ENCODE data around the gene MRPL39.

Gene MRPL39

DNA sequence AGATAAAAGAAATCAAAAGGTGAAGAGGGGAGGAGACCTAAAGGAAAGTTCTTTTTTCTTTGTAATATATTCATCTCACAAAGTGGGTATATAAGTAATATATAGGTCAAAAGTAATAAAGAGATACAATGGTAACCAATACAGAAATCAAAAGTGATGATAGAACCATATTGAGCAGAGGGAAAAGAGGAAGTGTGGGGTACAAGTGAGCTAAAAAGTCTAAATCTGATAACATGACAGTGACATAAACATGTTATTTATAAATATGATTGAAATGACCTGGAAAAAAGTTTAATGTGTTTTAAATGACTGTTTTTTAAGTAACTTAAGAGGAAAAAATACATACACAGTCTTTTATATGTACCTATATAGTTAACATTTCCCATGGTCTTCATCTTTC, 70.5 kb downstream of the MRPL39 start:
- no peak for DNase-seq (ENCODE audit: low spot score)

DNA sequence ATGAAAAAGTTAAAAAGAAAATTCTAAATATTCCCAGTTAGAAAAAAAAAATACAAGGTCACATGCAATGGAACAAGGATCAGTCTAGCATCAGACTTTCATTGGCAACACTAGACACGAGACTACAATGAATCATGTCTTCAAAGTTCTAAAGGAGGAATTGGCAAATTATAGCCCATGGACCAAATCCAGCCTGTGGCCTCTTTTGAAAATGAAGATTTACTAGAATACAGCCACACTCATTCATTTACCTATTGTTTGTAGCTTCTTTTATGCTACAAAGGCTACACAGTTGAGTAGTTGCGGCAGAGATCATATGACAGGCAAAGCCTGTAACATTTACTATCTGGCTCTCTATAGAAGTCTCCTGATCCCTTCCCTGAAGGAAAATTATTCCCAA, 71.4 kb downstream of the MRPL39 start:
- no peak for DNase-seq (ENCODE audit: low spot score)

Measured in hematopoietic multipotent progenitor cell treated with erythropoietin and hydrocortisone succinate and interleukin-3 and kit ligand, for 17 days (in vitro differentiated cells).